Stimulated activated CD4-positive, alpha-beta T cell treated with anti-CD3 and anti-CD28 coated beads, TNF-alpha, amount 100 ng/mL, for 4 hours (primary cell): ENCODE results near the gene COMMD8.

Experiments used
- DNase-seq, 3 experiments: peaks; one replicate each; pipeline ENCODE4 v3.0.0-alpha.2; 2020; ENCODE audit warnings: low read depth in 3 of 3

COMMD8 gene

GRCh38 chr4:47471591-47471990 lies 8.1 kb upstream of the COMMD8 start:
- no peak for DNase-seq

- no peak for DNase-seq
Measured at GRCh38 chr4:47471064-47471463, 7.6 kb upstream of the COMMD8 start.

DNA sequence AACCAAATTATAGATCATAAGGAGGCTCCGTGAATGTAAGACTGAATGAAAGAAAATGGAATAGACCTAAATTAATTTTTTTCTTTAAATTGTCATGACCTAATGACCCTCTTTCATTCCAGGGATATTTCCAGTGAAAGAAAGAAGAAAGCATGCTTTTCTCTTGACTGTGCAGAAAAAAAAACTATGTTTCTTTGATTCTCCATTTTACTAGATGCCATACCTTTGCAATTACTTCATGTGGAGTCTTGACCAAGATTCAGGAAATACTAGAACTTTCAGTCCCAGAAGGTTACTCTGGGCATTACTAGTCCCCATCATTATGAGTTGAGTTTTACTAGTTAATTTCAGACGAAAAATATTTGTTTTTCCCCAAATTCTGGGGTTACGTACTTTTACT lies 6.4 kb upstream of the COMMD8 start:
- DNase-seq, result no peak

GRCh38 chr4:47468706-47469365 lies 5.3 kb upstream of the COMMD8 start:
- DNase-seq, result no peak

DNA sequence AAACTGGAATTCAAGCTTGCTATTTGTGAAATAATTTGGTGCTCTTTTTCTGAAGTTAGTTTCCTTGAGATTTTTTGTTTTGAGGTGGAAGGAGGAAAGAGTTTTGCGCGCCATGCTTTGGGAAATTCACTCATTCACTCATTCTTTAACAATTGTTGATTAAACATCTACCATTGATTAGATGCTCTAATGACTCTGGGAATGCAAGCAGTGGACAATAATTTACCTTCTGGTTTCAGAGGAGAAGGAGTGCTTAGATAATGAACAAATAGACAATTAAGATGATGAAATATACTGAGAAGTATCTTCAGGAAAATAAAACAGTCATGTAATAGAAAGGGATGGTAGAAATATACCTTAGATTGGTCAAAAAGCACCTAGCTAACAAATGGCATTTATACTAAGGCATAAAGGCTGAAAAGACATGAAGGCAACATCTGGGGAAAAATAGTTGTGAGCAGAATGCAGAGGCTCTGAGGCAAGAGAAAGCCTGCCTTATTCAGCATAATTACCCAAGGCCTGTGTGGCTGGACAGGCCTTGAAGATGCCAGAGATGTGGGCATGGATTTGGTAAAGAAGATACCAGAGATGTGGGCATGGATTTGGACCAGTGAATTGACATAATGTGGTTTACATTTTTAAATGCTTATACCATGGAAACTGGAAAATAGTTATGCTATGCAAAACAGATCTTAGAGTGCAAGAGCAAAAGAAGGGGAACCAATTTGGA lies 2.7 kb upstream of the COMMD8 start:
- no peak for DNase-seq

DNA sequence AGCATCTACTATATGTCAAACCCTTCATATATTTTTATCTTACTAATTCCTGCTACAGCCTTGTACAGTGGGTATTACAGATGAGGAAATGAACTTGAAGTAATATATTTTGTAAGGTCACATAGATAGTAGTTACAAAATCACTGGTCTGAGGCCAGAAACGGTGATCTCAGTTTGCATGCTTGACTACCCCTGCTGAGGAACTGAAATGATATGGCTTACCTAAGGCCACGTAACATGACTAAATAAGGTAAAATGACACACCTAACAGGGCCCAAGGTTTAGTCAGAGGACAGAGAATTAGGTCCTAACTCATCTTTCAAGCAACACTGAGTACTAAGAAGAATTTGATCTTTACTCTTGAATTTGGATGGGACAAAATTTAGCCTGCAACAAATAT lies 1.5 kb upstream of the COMMD8 start:
- no peak for DNase-seq

GRCh38 chr4:47462799-47463234 lies 685 bp downstream of the COMMD8 start:
- DNase-seq, result no peak

DNA sequence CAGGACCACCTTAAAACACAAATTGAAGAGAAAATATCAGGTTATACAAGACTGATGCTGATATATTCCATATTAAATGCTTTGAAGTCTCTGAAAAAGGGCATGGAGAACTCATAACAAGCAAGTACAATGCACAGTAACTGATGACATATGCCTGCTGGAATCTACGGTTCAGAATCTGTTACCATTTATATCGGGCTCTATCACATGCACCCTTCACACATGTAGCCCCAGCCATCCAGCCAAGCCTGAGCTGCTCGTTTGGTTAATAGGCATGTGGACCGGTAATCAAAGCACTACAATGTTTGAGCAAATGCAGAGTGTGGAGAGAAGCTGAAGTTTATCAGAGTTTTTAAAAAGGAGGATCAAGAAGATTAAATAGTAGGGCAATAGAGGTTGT lies 11.8 kb downstream of the COMMD8 start:
- no peak for DNase-seq

DNA sequence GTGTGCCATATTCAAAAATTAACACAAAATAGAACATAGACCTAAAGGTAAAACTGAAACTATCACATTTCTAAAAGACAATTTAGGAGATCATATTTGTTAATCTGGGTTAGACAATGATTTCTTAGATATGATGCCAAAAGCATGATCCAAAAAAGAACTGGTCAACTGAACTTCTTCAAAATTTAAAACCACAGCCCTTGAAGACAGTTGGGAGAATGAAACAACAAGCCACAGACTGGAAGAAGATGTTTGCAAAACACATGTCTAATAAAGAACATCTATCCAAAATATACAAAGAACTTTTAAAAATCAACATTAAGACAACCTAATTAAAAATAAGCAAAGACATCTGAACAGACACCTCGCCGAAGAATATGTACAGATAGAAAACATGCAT lies 19.5 kb downstream of the COMMD8 start:
- no peak for DNase-seq

GRCh38 chr4:47442980-47443379 lies 20.5 kb downstream of the COMMD8 start:
- no peak for DNase-seq

- no peak for DNase-seq
Measured at GRCh38 chr4:47434931-47435330, 28.6 kb downstream of the COMMD8 start.

GRCh38 chr4:47432749-47433148 lies 30.8 kb downstream of the COMMD8 start:
- DNase-seq, result no peak

GRCh38 chr4:47427935-47428334 lies 35.6 kb downstream of the COMMD8 start:
- DNase-seq, result no peak

DNA sequence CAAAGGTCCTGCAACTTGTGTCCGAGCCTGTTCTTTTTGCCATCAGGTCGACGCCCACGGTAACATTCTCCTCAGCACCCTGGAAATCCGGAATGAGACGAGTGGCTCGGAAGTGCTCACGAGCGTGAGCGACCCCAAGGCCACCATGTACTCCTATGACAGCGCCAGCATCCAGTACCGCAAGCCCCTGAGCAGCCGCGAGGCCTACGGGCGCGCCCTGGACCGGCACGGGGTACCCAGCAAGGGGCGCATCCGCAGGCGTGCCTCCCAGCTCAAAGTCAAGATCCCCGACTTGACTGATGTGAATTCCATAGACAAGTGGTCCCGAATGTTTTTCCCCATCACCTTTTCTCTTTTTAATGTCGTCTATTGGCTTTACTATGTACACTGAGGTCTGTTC lies 37.9 kb downstream of the COMMD8 start:
- no peak for DNase-seq

DNA sequence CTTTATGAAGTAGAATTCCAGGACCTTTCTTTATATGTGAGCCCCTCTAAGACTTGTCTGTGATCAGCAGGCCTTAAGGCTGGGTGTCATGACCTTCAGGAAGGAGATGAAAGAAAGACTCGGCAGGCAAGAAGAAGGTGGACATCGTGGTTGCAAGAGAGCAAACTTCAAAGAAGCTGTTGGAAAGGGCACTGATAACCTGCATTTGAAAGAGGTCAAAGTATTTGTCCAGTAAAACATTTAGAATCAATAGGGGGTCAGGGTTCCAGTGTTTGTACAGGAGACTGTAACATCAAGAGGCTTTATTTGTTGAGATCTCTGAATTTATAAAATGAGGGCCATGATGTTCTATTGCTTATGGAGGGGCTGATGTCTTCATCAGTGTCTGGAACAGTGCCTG lies 44.2 kb downstream of the COMMD8 start:
- no peak for DNase-seq

DNA sequence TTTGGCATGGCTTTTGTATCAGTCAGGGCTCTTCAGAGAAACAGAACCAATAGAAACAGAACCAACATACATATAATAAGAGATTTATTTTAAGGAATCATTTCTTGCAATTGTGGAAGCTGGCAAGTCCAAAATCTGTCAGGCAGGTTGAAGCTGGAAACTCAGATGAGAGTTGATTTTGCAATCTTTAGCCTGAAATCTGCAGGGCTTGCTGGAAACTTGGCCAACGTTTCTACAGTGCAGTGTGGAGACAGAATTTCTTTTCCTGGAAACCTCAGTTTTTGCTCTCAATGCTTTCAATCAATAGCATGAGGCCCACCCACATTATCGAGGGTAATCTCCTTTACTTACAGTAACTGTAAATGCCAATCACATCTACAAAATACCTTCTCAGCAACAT lies 45.4 kb downstream of the COMMD8 start:
- DNase-seq, result no peak

DNA sequence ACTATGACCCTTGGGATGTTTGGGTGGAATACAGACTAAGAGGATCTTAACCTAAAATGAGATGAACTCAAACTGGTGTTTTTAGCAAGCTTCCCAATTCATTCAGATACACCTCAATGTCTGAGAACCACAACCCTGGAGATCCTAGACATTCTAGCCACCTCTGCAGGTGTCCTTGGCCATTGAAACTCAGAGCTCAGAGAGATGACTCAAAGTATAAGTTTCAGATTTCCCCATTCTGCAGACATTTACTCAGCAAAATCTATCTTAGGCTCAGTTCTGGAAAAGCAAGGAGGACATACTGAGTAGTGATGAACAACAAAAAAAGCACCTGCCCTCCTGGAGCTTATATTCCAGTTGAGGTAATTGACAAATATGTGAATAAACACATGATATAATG lies 47.8 kb downstream of the COMMD8 start:
- DNase-seq, result no peak

DNA sequence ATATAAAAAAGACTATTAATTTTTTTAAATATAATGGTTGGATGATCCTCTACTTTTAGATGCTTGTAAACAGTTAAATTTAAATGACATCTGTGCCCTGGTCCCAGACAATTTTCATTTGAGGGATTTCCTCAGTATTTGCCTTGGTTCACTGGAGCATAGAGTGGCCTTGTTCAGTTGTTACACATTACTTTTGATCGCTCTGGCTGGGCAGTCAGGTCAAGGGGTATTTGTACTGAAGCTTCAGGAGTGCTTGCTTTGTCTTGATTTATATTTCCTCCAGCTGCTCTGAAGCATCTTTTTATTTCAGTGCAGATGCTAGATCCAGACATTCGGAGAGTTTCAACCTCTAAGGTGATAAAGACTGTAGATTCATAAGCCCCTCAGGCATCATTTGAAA lies 50.0 kb downstream of the COMMD8 start:
- no peak for DNase-seq

GRCh38 chr4:47410271-47410670 lies 53.2 kb downstream of the COMMD8 start:
- no peak for DNase-seq

DNA sequence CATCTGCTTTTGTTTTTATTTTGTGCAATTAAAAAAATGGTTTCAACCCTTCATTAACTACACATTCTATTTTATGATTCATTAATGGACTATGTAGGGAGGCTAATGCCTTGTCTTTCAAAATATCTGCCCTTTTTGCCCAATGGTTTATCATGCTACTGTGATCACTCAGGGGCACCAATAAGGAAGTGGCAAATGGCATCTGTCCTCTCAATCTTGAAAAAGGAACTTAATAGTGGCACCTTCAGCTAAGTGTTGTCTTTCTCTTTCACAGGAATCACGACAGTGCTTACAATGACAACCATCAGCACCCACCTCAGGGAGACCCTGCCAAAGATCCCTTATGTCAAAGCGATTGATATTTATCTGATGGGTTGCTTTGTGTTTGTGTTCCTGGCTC lies 57.1 kb downstream of the COMMD8 start:
- no peak for DNase-seq
